HK-2 (cell line): ENCODE measurements around the gene KRTAP3-2.

Source experiments
- DNase-seq: peaks from one replicate; pipeline ENCODE4 v3.0.0-alpha.2; 2018; ENCODE audit not compliant: unreplicated experiment

The KRTAP3-2 gene

GRCh38 chr17:41010441-41010840 lies 10.7 kb upstream of the KRTAP3-2 start:
- DNase-seq: no peak

- no peak for DNase-seq
These were observed 10.2 kb upstream of the KRTAP3-2 start for GRCh38 chr17:41009936-41010335.

- DNase-seq: no peak
These were observed 9.6 kb upstream of the KRTAP3-2 start for GRCh38 chr17:41009301-41009760.

GRCh38 chr17:41008811-41009210 lies 9.1 kb upstream of the KRTAP3-2 start, which contains the start of gene KRTAP3-1:
KRTAP3-1 (minus strand) TSS chr17:41009128; CDS start chr17:41009074, 54 bp downstream.
- no peak for DNase-seq

GRCh38 chr17:41004397-41004796 lies 4.7 kb upstream of the KRTAP3-2 start:
- DNase-seq: no peak

- DNase-seq: no peak
These were observed 4.2 kb upstream of the KRTAP3-2 start for GRCh38 chr17:41003926-41004325.

GRCh38 chr17:41002814-41003213 lies 3.1 kb upstream of the KRTAP3-2 start:
- no peak for DNase-seq

GRCh38 chr17:41001795-41002194 lies 2.1 kb upstream of the KRTAP3-2 start:
- no peak for DNase-seq

GRCh38 chr17:40997361-40997760 lies 2.3 kb downstream of the KRTAP3-2 start:
- no peak for DNase-seq

GRCh38 chr17:40996829-40997228 lies 2.9 kb downstream of the KRTAP3-2 start:
- no peak for DNase-seq

GRCh38 chr17:40995116-40995515 lies 4.6 kb downstream of the KRTAP3-2 start:
- DNase-seq: no peak

GRCh38 chr17:40993839-40994238 lies 5.9 kb downstream of the KRTAP3-2 start, which contains the start of gene KRTAP3-3:
KRTAP3-3 (minus strand) TSS chr17:40994164; CDS start chr17:40994097, 67 bp downstream.
- DNase-seq: no peak

GRCh38 chr17:40993084-40993483 lies 6.6 kb downstream of the KRTAP3-2 start:
- no peak for DNase-seq

- DNase-seq: no peak
These were observed 7.0 kb downstream of the KRTAP3-2 start for GRCh38 chr17:40992666-40993065.

- DNase-seq: no peak
These were observed 12.8 kb downstream of the KRTAP3-2 start for GRCh38 chr17:40986920-40987319.

GRCh38 chr17:40984226-40984625 lies 15.5 kb downstream of the KRTAP3-2 start, which contains the start of gene KRT40:
KRT40 (minus strand) TSS chr17:40984326; CDS start chr17:40984273, 53 bp downstream.
- DNase-seq: no peak

GRCh38 chr17:40981115-40981514 lies 18.6 kb downstream of the KRTAP3-2 start:
- DNase-seq: no peak

- DNase-seq: no peak
These were observed 19.1 kb downstream of the KRTAP3-2 start for GRCh38 chr17:40980596-40980995.

GRCh38 chr17:40980117-40980516 lies 19.6 kb downstream of the KRTAP3-2 start:
- no peak for DNase-seq

- DNase-seq: no peak
These were observed 21.0 kb downstream of the KRTAP3-2 start for GRCh38 chr17:40978575-40979151.

GRCh38 chr17:40975516-40975915 lies 24.2 kb downstream of the KRTAP3-2 start:
- DNase-seq: no peak

- no peak for DNase-seq
These were observed 25.3 kb downstream of the KRTAP3-2 start for GRCh38 chr17:40974366-40974765.

GRCh38 chr17:40967582-40967981 lies 32.1 kb downstream of the KRTAP3-2 start:
- no peak for DNase-seq

- no peak for DNase-seq
These were observed 32.9 kb downstream of the KRTAP3-2 start, which contains the start of gene KRT39 for GRCh38 chr17:40966848-40967247. KRT39 (minus strand) TSS chr17:40966948; CDS start chr17:40966856, 92 bp downstream.
